ENCODE results near the gene TGFBR1. TPM values are rescaled to one million over a fixed set of nuclear protein-coding genes. Genes with fewer than 3 reads are reported as not detected.

The TGFBR1 gene
- total RNA-seq, 1 experiment from 2014 or later, result 9.5 TPM

GRCh38 chr9:99105152-99106043 is 485 bp downstream of the TGFBR1 start:
- H3K9me2 ChIP-seq (replicated peaks; ENCODE audit: low read length), result no peaks in the 10 kb centered on the region
- peaks cover 13% of the 10 kb centered on the region for H3K4me1 ChIP-seq (ENCODE audit: insufficient read depth, low read length)
- H3K36me3 ChIP-seq (ENCODE audit: low read depth, low read length), result no peaks in the 10 kb centered on the region
- CTCF ChIA-PET, result no interaction called here
- no peaks in the 10 kb centered on the region for H3K9me3 ChIP-seq (ENCODE audit: low read length)
- peak overlapping the region; percentile 75 for H3K4me3 ChIP-seq (ENCODE audit: low read length)
- ATAC-seq, result peak; percentile 69
- BruUV-seq (replicated peaks), result no TSS peak
- H2AFZ ChIP-seq (ENCODE audit: low read length), result peak overlapping the region; percentile 3; the same call in 1 of the 2 replicates
- H3F3A ChIP-seq (ENCODE audit: low read length, unreplicated experiment), result no peaks in the 10 kb centered on the region
- POLR2A ChIA-PET (ENCODE audit: unreplicated experiment), result interaction anchor here (0.6 kb wide), 2 partner anchors 90 to 108 kb away, joined by 4 to 6 read pairs; no protein-coding TSS in a partner anchor
- peaks cover 45% of the 10 kb centered on the region for H3K79me2 ChIP-seq (ENCODE audit: low read length)
- intact Hi-C loops (cut with micrococcal nuclease), result loop anchor here (2.0 kb wide), 2 partner anchors 35 to 55 kb away; no protein-coding TSS in a partner anchor
- peak overlapping the region; percentile 92 for H3K4me2 ChIP-seq (ENCODE audit: low read length)
- H4K20me1 ChIP-seq (ENCODE audit: low read length), result peaks cover 26% of the 10 kb centered on the region
- TF ChIP-seq CTCF (conservative IDR thresholded peaks at IDR 0.05; ENCODE audit: low read depth, low read length), result no peak
- no peak for TF ChIP-seq EZH2 (IDR thresholded peaks at IDR 0.05; ENCODE audit: low read length, unreplicated experiment)
- TF ChIP-seq EZH2phosphoT487 (IDR thresholded peaks at IDR 0.05; ENCODE audit: borderline replicate concordance, low read length), result no peak
- peak; percentile 50 for DNase-seq
- H3K27me3 ChIP-seq (ENCODE audit: low read length), result no peaks in the 10 kb centered on the region
- H3K27ac ChIP-seq (ENCODE audit: low read length), result no peak overlapping the region
- H3K9ac ChIP-seq (ENCODE audit: low read length), result peak overlapping the region; percentile 76

DNA sequence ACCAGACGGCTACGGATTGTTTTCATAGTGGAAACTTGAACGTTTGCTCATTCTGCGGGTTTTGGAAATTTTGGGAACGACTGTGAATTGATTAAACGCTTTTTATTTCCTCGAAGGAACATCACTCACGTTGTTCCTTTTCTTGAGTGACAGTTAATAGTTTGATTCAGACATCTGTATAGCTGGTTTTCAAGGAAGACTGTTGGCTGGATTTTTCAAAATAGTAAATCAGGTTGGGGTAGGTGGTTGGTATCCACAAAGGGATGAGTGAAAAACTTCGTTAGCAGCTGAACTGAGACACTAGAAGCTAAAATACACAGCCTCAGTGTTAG is 1.1 kb downstream of the TGFBR1 start:
- H3K27me3 ChIP-seq (ENCODE audit: low read length), result no peaks in the 10 kb centered on the region
- peak overlapping the region; percentile 76 for H3K9ac ChIP-seq (ENCODE audit: low read length)
- no peak overlapping the region for H3K27ac ChIP-seq (ENCODE audit: low read length)
- no peaks in the 10 kb centered on the region for H3K9me3 ChIP-seq (ENCODE audit: low read length)
- ATAC-seq, result no peak
- H3K4me2 ChIP-seq (ENCODE audit: low read length), result peak overlapping the region; percentile 92
- H3K4me3 ChIP-seq (ENCODE audit: low read length), result peak overlapping the region; percentile 75
- H3K9me2 ChIP-seq (replicated peaks; ENCODE audit: low read length), result no peaks in the 10 kb centered on the region
- H3F3A ChIP-seq (ENCODE audit: low read length, unreplicated experiment), result no peaks in the 10 kb centered on the region
- peak overlapping the region; percentile 3; the same call in 1 of the 2 replicates for H2AFZ ChIP-seq (ENCODE audit: low read length)
- H3K36me3 ChIP-seq (ENCODE audit: low read depth, low read length), result no peaks in the 10 kb centered on the region
- intact Hi-C loops (cut with micrococcal nuclease), result no loop called here
- H3K79me2 ChIP-seq (ENCODE audit: low read length), result peaks cover 50% of the 10 kb centered on the region
- H3K4me1 ChIP-seq (ENCODE audit: insufficient read depth, low read length), result peaks cover 13% of the 10 kb centered on the region
- no peak for TF ChIP-seq EZH2 (IDR thresholded peaks at IDR 0.05; ENCODE audit: low read length, unreplicated experiment)
- no peak for TF ChIP-seq EZH2phosphoT487 (IDR thresholded peaks at IDR 0.05; ENCODE audit: borderline replicate concordance, low read length)
- no peak for TF ChIP-seq CTCF (conservative IDR thresholded peaks at IDR 0.05; ENCODE audit: low read depth, low read length)
- CTCF ChIA-PET, result no interaction called here
- DNase-seq, result peak; percentile 10
- POLR2A ChIA-PET (ENCODE audit: unreplicated experiment), result no interaction called here
- BruUV-seq (replicated peaks), result TSS peak; percentile 28
- H4K20me1 ChIP-seq (ENCODE audit: low read length), result peaks cover 26% of the 10 kb centered on the region

DNA sequence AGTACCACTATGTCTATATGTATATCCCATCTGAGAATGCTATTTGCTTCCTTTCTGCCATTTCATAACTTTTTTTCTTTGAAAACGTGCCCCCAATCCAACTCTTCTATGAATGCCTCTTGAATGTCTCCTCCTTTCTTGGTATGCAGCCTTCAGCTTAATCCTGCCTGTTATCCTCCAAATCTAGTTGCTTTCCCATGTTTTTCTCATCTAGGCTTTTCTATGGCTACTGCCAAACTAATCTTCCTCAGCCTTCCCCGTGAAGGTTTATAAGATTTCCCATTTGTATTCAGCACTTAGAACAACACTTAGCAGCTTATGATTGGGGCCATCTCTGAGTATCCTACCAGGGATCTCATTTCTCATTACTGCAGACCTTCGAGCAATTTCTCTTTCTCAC is 2.5 kb downstream of the TGFBR1 start:
- H2AFZ ChIP-seq (ENCODE audit: low read length), result no peak overlapping the region
- H3K36me3 ChIP-seq (ENCODE audit: low read depth, low read length), result no peaks in the 10 kb centered on the region
- H3K27ac ChIP-seq (ENCODE audit: low read length), result no peak overlapping the region
- no peaks in the 10 kb centered on the region for H3K27me3 ChIP-seq (ENCODE audit: low read length)
- H3F3A ChIP-seq (ENCODE audit: low read length, unreplicated experiment), result no peaks in the 10 kb centered on the region
- intact Hi-C loops (cut with micrococcal nuclease), result no loop called here
- BruUV-seq (replicated peaks), result no TSS peak
- no peak overlapping the region for H3K4me2 ChIP-seq (ENCODE audit: low read length)
- no peaks in the 10 kb centered on the region for H3K9me2 ChIP-seq (replicated peaks; ENCODE audit: low read length)
- ATAC-seq (no peak), DNase-seq (no peak)
- peaks cover 13% of the 10 kb centered on the region for H3K4me1 ChIP-seq (ENCODE audit: insufficient read depth, low read length)
- H3K9ac ChIP-seq (ENCODE audit: low read length), result no peak overlapping the region
- TF ChIP-seq CTCF (conservative IDR thresholded peaks at IDR 0.05; ENCODE audit: low read depth, low read length), result no peak
- no peak for TF ChIP-seq EZH2phosphoT487 (IDR thresholded peaks at IDR 0.05; ENCODE audit: borderline replicate concordance, low read length)
- no peak for TF ChIP-seq EZH2 (IDR thresholded peaks at IDR 0.05; ENCODE audit: low read length, unreplicated experiment)
- H3K79me2 ChIP-seq (ENCODE audit: low read length), result peaks cover 58% of the 10 kb centered on the region
- no peak overlapping the region for H3K4me3 ChIP-seq (ENCODE audit: low read length)
- ChIA-PET POLR2A (ENCODE audit: unreplicated experiment) (no interaction called here), CTCF (no interaction called here)
- no peaks in the 10 kb centered on the region for H3K9me3 ChIP-seq (ENCODE audit: low read length)
- peaks cover 26% of the 10 kb centered on the region for H4K20me1 ChIP-seq (ENCODE audit: low read length)
